CD4-positive, alpha-beta T cell treated with Interleukin-2 at 100 ng/mL for 4 hours (primary cell): Measurements from ENCODE around the gene ETS1.
A peak's percentile ranks its signal among the peaks of the same experiment; 100 is the strongest.

ENCODE experiments used
- DNase-seq: peaks from one replicate; pipeline ENCODE4 v3.0.0-alpha.2; 2020; ENCODE audit warnings: low spot score

ETS1 gene

GRCh38 chr11:128422576-128423370, 164.6 kb downstream of the ETS1 start:
- peak; percentile 93 for DNase-seq

- no peak for DNase-seq
Observed at GRCh38 chr11:128421577-128422330, 165.6 kb downstream of the ETS1 start.

GRCh38 chr11:128420951-128421350, 166.4 kb downstream of the ETS1 start:
- no peak for DNase-seq

GRCh38 chr11:128420265-128420664, 167.1 kb downstream of the ETS1 start:
- no peak for DNase-seq

- no peak for DNase-seq
Observed at GRCh38 chr11:128419012-128419767, 168.2 kb downstream of the ETS1 start.

- DNase-seq: no peak
Observed at GRCh38 chr11:128417607-128418324, 169.6 kb downstream of the ETS1 start.

GRCh38 chr11:128416976-128417375, 170.4 kb downstream of the ETS1 start:
- DNase-seq: no peak

- peak; percentile 10 for DNase-seq
Observed at GRCh38 chr11:128415539-128415938, 171.8 kb downstream of the ETS1 start.

GRCh38 chr11:128412847-128413791, 174.2 kb downstream of the ETS1 start:
- no peak for DNase-seq

- DNase-seq: no peak
Observed at GRCh38 chr11:128411812-128412211, 175.5 kb downstream of the ETS1 start.

- DNase-seq: no peak
Observed at GRCh38 chr11:128411150-128411549, 176.2 kb downstream of the ETS1 start.

GRCh38 chr11:128409476-128409875, 177.9 kb downstream of the ETS1 start:
- no peak for DNase-seq
